GM12892 (cell line): ENCODE measurements around the gene AKAP13.
"Not testable (repeated sequence)": the region's sequence is repeated elsewhere in the genome, so short reads cannot be mapped to it uniquely, and the experiment has no call there.

Experiments
- DNase-seq: peaks from one replicate; pipeline ENCODE4 v3.0.0; 2011; ENCODE audit not compliant: insufficient read length
- FAIRE-seq: peaks from 2 replicates; lab custom pipeline; 2011; peaks lifted over from hg19 to GRCh38; lab: Jason Lieb, UNC
- POLR2A ChIP-seq: IDR thresholded peaks from 2 replicates; pipeline ENCODE4 v1.6.1; 2011; ENCODE audit warnings: low read depth, low read length, control low read depth
- POLR2AphosphoS5 ChIP-seq: IDR thresholded peaks from 2 replicates; pipeline ENCODE4 v1.6.1; 2011; ENCODE audit warnings: low read depth, low read length, control low read depth
- TAF1 ChIP-seq: IDR thresholded peaks from 2 replicates; pipeline ENCODE4 v1.6.1; 2011; ENCODE audit warnings: low read depth, mild to moderate bottlenecking, control low read depth, low read length, borderline replicate concordance

AKAP13 gene

GRCh38 chr15:85570336-85570735 is 189.9 kb downstream of the AKAP13 start:
- DNase-seq (no peak), FAIRE-seq (no peak)
- no peak for TF ChIP-seq POLR2A
- TF ChIP-seq TAF1 = no peak
- TF ChIP-seq POLR2AphosphoS5 = no peak

DNA sequence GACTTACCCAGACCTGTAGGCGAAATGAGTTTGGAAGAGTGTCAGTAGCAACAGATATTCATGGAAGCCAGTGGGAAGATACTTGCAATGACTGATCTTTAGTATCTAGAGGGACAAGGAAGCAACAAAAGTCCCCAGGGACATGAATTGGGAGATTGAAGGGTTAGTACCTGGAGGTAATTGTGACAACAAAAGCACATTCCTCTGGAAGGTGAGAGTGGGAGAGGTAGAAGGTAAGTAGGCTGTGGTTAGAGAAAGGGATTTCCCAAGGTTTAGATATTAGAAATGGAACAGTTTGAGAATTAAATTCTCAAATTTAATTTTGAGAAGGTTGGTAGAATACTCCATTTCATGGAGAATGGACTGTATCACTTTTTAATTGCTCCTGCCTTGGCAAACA is 191.4 kb downstream of the AKAP13 start:
- TF ChIP-seq POLR2A (no peak), POLR2AphosphoS5 (no peak), TAF1 (no peak)
- DNase-seq (no peak), FAIRE-seq (no peak)

GRCh38 chr15:85576392-85576791 is 196.0 kb downstream of the AKAP13 start:
- no peak for FAIRE-seq
- no peak for DNase-seq
- TF ChIP-seq POLR2A (no peak), TAF1 (no peak), POLR2AphosphoS5 (no peak)

- TF ChIP-seq POLR2A (no peak), TAF1 (no peak), POLR2AphosphoS5 (no peak)
- no peak for DNase-seq
- no peak for FAIRE-seq
These were observed 198.7 kb downstream of the AKAP13 start for GRCh38 chr15:85578941-85579701.

- no peak for DNase-seq
- TF ChIP-seq POLR2A (no peak), TAF1 (no peak), POLR2AphosphoS5 (no peak)
- FAIRE-seq = peak; percentile 9
These were observed 199.7 kb downstream of the AKAP13 start for GRCh38 chr15:85579957-85580694.

- DNase-seq (no peak), FAIRE-seq (peak; percentile 84)
- TF ChIP-seq POLR2AphosphoS5 = no peak
- no peak for TF ChIP-seq POLR2A
- TF ChIP-seq TAF1 = no peak
These were observed 200.5 kb downstream of the AKAP13 start for GRCh38 chr15:85580879-85581278.

- no peak for TF ChIP-seq TAF1
- TF ChIP-seq POLR2AphosphoS5 = no peak
- no peak for TF ChIP-seq POLR2A
- no peak for FAIRE-seq
- no peak for DNase-seq
These were observed 201.1 kb downstream of the AKAP13 start for GRCh38 chr15:85581495-85581894.

- no peak for DNase-seq
- peak; percentile 83 for FAIRE-seq
- TF ChIP-seq POLR2A = peak; percentile 61
- 0 out of 2 replicates have a peak, but pooled peaks have one; percentile 23 for TF ChIP-seq TAF1
- TF ChIP-seq POLR2AphosphoS5 = peak; percentile 39; the same call in 1 of the 2 replicates
These were observed 202.0 kb downstream of the AKAP13 start for GRCh38 chr15:85582131-85583079.

- peak; percentile 30 for FAIRE-seq
- no peak for DNase-seq
- TF ChIP-seq POLR2A (no peak), TAF1 (no peak), POLR2AphosphoS5 (no peak)
These were observed 203.0 kb downstream of the AKAP13 start for GRCh38 chr15:85583442-85583841.

- DNase-seq = no peak
- peak; percentile 90 for FAIRE-seq
- TF ChIP-seq TAF1 (no peak), POLR2A (peak; percentile 41; the same call in 1 of the 2 replicates), POLR2AphosphoS5 (peak; percentile 22; the same call in 1 of the 2 replicates)
These were observed 203.6 kb downstream of the AKAP13 start for GRCh38 chr15:85583923-85584390.

DNA sequence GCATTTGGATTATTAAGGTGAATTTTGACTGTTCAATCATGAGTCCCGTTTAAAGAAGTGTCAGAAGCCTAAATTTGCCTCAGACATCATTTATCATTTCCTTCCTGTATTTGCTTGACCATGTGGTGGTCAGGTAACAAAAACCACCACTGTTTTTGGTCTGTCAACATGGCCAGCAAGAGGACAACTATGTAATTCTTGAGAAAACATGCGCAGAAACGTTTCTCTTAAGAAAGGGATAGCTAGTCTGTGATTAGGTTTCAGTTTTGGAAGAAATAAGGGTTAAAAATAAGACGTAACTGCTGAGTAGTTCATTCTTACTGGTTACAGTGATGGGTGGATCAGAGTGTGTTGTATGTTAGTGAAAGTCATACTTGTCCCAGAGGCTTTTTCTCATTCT is 204.5 kb downstream of the AKAP13 start:
- FAIRE-seq (peak; percentile 56), DNase-seq (no peak)
- TF ChIP-seq POLR2A (0 out of 2 replicates have a peak, but pooled peaks have one; percentile 14), TAF1 (no peak)

GRCh38 chr15:85586196-85586595 is 205.8 kb downstream of the AKAP13 start:
- FAIRE-seq = peak; percentile 33
- not testable (repeated sequence) for DNase-seq
